GM19239 (cell line): ENCODE data around the gene LCLAT1.

Experiments
- DNase-seq: peaks from one replicate; pipeline ENCODE4 v3.0.0; 2011; ENCODE audit warnings: low spot score; ENCODE audit not compliant: insufficient read length
- FAIRE-seq: peaks from 2 replicates; lab custom pipeline; 2011; peaks lifted over from hg19 to GRCh38; lab: Jason Lieb, UNC

LCLAT1 gene

DNA sequence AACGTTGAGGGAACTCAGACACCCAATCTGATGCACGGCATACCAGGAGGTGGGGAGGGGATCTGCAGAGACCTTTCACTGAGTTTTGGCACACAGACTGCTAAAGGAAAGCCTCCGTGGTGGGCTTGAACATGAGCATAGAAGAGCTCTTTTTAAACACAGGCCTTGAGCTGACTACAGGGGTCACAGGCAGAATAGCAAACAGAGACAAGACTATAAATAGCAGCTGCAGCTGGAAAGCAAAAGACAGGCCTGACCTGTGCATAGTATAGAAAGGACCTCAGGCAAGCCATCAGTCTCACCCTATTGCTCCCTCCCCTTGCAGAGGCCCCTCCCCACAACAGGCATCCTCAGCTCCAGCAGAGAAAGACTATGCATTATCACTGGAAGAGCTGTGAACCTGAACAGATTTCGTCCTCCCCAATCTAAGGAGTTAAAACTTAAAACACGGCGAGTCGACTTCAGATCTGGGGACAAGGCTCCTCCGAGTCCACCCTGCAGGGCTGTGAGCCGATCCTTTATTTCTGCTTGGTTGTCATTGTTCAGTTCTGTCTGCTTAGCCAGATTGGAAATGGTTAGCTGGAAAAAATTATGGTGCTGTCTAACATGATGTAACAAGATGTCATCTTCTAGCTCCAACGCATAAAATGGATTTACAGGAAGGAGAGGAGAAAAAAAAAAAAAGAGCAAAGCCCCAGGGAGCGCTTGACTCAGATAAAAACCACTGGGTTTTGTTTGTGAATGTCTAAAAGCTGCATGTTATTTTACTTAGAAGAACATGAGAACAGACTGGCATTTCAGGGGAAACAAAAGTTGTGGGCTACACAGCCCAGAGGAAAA is 25.2 kb upstream of the LCLAT1 start:
- no peak for FAIRE-seq

DNA sequence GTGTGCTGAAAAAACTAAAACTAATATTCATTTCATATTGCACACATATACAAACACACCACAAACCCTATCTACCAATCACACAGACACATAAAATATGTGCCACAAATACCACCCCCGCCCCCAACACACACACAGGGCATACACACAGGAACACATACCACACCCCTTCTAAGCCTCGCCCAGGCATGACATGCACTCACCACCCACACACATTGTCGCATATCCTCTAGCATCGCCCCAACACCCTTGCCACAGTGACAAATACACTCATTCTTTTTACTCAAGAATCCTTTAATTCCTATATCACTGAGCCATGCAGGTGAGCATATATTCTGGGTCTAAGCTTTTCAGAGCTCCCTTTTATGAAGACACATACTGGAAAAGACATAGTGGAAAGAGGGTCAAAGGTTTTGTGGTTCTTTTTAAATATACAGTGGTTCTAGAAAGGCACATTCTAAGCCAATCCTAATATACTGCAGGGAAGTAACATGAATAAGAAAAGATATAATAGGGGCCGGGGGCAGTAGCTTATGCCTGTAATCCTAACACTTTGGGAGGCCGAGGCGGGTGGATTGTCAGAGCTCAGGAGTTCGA is 24.5 kb upstream of the LCLAT1 start:
- DNase-seq (no peak), FAIRE-seq (peak; percentile 8)

More for the DNA sequence above, 25.2 kb upstream of the LCLAT1 start:
- no peak for DNase-seq

DNA sequence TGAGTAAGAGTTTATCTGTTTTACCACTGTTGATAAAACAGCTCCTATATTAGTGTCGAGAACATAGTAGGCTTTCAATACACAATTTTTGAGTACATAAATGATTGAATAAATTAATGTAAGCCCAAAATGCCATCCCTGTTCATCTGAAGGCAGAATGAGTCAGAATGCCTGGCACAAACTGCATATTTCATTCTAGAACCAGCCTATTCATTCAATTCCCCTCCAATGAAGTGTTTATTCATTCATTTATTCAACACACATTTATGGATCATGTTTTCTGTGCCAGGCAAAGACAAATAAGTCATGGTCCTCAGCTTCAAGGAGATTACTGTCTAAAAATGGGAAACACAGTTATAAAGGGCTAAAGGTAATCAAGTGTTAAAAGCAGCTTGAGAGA is 22.8 kb upstream of the LCLAT1 start:
- DNase-seq (no peak), FAIRE-seq (no peak)

DNA sequence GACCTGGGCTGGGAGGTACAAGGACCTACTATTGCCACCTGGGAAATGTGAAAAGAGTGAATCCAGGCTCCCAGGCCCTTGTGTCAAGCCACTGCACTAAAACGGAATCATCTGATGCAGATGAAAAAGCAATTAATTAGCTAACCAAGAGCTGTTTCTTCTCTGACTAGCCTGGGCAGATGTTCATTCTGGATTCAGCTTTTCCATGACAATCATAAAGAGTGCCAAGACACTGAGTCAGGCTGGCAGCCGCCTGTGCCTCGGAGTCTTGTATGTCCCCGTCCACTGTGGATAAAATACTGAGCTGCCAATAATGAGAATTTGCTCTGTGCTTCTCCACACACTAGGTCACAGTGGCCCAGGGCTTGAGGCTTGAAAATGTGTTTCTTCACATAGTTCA is 21.7 kb upstream of the LCLAT1 start:
- no peak for FAIRE-seq
- DNase-seq: no peak

DNA sequence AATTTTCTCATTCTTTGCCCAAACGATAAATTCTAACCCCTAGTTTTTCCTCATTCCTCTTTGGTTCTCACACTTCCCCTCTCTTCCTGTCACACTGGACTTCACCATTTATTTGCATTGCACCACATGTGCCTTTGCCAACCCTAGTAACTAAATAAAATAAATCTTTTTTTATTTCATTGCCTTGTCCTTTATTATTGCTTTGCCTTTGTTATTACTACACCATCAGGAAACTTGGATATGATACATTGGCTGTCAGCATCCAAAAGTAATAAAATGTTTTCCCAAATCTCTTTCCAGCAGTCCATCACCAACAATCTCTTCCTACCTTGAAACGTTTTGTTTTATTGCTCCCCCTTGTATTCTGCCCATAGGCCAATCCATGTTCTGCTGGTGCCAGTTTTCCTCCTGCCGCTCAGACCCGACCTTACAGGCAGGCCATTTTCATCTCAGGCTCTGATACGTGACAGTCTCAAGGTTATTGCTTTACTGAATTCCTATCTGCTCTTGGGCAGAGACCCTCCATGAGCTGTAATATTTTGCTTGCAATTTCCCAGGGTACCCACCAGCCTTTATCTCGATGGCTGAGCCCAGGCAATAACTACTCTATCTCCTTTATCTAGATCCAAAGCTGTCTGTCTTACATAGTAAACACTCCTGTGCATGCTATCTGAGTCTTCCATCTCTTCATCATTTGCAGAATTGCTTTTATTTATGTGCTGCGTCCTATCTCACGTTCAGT is 19.3 kb upstream of the LCLAT1 start:
- FAIRE-seq (no peak), DNase-seq (no peak)

- DNase-seq (no peak), FAIRE-seq (no peak)
Observed at GRCh38 chr2:30428348-30428662, 18.7 kb upstream of the LCLAT1 start.

DNA sequence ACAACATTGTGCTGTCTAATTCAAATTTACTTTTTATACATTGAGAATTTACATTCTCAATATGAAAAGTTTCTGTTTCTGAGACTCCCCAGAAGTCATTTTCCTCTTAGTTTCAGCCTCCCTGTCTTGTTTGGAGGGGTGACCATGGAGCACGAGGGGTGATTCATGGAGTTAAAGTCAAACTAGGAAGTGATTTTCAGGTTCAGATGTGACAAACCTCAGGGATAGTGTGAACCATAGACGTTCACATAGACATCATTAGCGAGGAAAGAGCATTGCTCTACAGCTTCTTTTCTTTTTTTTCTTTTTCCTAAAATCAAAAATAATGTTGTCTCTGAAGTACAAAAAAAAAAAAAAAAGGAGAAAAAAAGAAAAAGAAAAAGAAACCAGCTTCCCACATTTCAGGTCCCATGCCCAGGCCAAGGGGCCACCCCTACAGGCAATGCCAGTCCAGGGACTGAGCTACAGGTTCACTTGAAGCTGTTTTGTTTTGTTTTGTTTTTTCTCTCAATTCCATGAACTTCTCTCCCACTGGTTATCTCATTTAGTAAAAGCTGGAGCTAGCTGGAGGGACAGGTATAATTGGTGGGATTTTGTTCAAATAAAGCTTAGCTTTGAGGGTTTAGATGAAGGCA is 18.1 kb upstream of the LCLAT1 start:
- DNase-seq (no peak), FAIRE-seq (no peak)

DNA sequence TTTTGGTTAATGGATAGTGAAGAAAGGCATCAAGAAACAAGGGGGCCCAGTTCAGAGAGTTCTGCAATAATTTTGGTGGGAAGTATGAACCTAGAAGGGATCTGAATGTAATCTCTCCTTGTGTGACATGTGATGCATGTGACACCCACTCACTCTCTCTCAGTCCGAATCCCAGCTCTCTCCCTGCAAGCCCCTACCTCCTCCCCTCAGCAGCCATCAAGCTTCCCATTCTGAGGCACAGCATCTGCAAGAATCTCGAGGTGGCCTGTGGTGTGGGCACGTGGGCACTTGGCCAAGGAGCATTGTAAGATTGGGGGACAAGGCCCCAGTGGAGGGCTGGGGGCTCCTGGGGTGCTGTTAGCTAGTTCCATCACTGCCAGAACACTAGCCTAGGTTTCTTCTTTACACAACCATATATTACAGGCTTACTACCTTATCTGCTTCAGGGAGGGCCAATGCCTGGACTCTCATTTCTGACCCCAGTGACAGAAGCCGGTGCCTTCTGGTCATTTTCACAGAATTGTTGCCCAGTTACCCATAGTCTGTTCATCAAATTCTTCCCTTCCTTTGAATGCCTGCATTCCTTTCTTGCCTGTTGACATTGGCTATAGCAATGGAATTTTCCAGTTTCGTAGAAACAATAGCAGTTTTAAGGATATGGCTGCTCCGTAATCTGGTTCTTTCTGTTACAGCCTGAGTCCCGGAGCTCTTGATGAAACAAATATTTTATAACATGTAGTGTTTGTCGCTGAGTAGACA is 13.3 kb upstream of the LCLAT1 start:
- no peak for FAIRE-seq

GRCh38 chr2:30434708-30435107 is 12.3 kb upstream of the LCLAT1 start:
- DNase-seq (no peak), FAIRE-seq (no peak)

More for the DNA sequence above, 13.3 kb upstream of the LCLAT1 start:
- DNase-seq: no peak

DNA sequence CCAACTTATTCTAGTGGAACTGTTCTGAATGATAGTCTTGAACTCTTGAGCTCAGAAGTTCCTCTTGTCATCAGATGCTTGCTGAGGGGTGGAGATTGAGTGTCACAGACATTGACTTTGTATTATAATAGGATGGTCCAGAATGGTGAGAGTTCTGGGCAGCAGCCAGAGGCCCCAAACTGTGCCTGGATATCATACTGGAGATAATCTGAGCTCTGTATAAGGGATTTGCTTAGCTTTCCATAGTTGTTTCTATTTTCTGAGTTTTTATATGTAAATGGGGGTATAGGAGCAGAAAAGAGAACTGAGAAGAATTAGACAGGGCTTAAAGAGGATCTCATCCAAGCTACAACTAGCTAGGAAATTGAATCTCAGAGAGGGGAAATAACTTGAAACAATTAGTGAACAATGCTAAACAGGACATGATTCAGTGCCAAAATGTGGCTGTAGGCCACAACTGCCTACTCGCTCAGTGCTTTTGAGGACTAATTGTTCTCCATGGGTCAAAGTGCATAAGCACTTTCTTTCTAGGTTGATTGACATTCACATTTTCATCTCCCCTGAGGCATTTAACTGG is 10.1 kb upstream of the LCLAT1 start:
- DNase-seq (no peak), FAIRE-seq (no peak)

DNA sequence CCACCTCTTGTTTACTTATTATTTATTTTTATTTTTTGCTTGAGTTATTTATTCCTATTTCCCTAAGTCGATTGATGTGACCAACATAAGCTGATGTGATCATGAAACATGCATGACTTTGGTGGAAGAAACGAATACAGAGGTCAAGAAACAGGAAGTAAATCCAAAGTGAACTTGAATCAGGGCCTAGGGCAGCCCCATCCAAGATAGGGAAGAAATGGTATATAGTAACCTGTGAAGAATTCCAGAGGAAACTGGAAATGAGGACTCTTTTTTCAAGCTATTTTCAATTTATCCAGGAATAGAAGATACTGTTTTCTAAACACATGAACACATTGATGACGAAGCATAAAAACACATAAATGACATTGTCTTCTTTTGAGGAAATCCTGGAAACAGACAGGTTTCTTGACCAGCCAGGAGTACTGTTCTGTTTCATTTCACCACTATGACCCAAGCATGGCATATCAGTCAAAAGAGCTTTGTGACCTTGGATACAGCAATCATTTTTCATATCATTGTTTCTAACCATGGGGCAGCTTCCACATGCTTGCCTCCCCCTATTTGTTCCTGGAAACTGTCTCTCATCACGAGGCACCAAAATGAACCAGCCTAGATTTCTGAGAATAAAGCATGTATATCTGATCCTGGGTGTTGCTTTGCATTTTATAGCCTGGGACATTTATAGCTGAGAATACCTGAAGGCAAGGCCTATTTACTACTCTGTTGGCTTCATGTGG is 9.1 kb upstream of the LCLAT1 start:
- DNase-seq (no peak), FAIRE-seq (no peak)

DNA sequence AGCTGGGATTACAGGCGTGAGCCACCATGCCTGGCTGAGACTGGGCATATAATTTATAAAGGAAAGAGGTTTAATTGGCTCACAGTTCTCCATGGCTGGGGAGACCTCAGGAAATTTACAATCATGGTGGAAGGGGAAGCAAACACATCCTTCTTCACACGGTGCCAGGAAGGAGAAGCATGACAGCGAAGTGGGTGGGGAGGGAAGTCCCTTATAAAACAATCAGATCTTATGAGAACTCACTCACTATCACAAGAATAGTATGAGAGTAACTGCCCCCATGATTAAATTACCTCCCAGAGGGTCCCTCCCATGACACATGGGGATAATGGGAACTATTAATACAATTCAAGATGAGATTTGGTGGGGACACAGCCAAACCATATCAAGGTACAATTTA is 7.8 kb upstream of the LCLAT1 start:
- DNase-seq (no peak), FAIRE-seq (no peak)

DNA sequence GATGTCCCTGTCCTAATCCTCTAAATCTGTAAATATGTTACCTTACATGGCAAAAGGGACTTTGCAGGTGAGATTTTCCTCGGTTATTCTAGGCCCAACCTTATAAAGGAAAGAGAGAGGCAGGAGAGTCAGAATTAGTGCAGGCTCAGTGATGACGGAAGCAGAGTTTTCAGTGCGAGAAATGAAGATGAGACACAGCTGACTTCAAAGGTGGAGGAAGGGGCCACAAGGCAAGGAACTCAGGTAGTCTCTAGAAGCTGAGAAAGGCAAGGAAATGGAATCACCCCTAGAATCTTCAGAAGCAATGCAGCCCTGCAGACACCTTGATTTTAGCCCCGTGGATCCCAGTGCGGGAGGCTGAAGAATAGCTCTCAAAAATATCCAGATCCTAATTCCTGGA is 7.2 kb upstream of the LCLAT1 start:
- no peak for FAIRE-seq
- no peak for DNase-seq

- FAIRE-seq (no peak), DNase-seq (no peak)
Observed at GRCh38 chr2:30441023-30441422, 6.0 kb upstream of the LCLAT1 start.

- no peak for DNase-seq
- no peak for FAIRE-seq
Observed at GRCh38 chr2:30443081-30443480, 4.0 kb upstream of the LCLAT1 start.

DNA sequence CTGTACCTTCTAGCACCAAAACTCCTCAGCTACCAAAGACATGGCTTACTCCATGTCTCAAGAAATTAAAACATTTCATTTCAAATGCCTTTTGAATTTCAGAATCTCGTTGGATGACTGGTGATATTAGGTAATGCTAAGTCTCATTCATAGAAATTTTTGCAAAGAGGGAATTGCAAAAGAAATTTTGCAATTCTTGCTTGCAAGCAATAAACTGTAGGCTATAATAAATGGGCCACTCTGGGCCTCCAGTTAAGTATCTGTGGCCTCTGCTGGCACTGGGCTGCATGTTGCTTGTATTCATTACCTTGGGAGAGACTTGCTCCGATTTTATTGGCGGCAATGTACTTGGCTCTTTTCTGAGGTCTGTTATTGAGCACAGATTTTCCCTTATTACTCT is 2.8 kb upstream of the LCLAT1 start:
- DNase-seq (no peak), FAIRE-seq (no peak)

DNA sequence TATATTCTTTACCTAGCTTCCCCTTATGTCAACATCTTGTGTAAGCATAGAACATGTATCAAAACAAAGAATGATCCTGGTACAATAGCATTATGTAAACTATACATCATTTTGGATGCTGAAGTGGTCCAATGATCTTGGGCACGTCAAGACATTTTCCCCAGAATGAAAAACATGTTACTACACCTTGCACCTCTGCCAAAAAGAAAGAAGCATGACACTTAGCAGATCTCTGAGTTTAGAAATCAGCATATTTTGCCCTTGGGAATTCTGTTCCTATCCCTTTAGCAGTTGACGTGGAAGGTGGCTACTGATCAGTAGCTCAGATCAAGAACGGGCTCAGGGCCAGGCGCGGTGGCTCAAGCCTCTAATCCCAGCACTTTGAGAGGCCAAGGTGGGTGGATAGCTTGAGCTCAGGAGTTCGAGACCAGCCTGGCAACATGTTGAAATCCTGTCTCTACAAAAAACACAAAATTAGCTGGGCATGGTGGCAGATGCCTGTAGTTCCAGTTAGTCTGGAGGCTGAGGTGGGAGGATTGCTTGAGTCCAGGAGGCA is 1.7 kb upstream of the LCLAT1 start:
- FAIRE-seq (no peak), DNase-seq (no peak)

- FAIRE-seq: no peak
- no peak for DNase-seq
Observed at GRCh38 chr2:30446602-30447148, 371 bp upstream of the LCLAT1 start.

- FAIRE-seq (no peak), DNase-seq (no peak)
Observed at GRCh38 chr2:30448308-30448707, 1.3 kb downstream of the LCLAT1 start.
